ENCODE data around the gene F2RL3. TPM values are rescaled to one million over a fixed set of nuclear protein-coding genes. Genes with fewer than 3 reads are reported as not detected.

The F2RL3 gene
- polyA plus RNA-seq, 1 donor (not counting 4 experiments of a cell fraction or from before 2014, with no cell fraction given): not detected

DNA sequence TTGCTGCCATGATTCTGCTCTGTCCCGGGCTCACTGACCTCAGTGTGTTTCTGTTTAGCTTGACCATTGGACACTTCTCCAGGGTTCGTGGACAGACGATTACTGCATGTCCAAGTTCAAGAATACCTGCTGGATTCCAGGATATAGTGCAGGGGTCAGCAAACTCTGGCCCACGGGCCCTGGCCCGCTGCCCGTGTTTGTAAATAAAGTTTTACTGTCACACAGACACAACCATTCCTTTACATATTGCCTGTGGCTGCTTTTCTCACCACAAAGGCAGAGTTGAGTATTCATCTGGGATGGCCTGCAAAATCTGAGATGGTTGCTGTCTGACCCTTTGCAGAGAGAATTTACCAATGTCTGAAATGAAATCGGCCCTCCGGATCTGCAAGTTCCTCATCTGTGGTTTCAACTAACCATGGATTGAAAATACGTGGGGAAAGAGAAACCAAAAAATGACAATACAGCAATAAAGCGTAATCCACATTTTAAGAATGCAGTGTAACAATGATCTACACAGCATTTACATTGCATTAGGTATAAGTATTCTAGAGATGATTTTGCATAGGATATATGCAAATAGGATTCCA, 25.9 kb upstream of the F2RL3 start:
- Histone ChIP-seq H3K4me1 (ENCODE audit: control insufficient read depth, extremely low read depth, insufficient read depth, low read length) (no peaks in the 10 kb centered on the region), H3K9me3 (ENCODE audit: control insufficient read depth, low read depth, low read length) (no peaks in the 10 kb centered on the region), H3K4me2 (ENCODE audit: control insufficient read depth, extremely low read depth, insufficient read depth, low read depth, low read length) (no peak overlapping the region), H3K27me3 (ENCODE audit: control insufficient read depth, extremely low read depth, insufficient read depth, low read length) (no peaks in the 10 kb centered on the region), H3K4me3 (ENCODE audit: control insufficient read depth in 2 of 3, extremely low read depth in 1 of 3, insufficient read depth in 2 of 3, low read depth in 1 of 3, low read length in 3 of 3) (no peak overlapping the region), H3K9ac (ENCODE audit: control insufficient read depth, extremely low read depth, insufficient read depth, low read length) (no peak overlapping the region), H2AFZ (ENCODE audit: control insufficient read depth, low read length) (no peak overlapping the region), H3K9me1 (ENCODE audit: control insufficient read depth, extremely low read depth, insufficient read depth, low read length) (no peaks in the 10 kb centered on the region), H3K79me2 (ENCODE audit: control insufficient read depth, insufficient read depth, low read length) (no peaks in the 10 kb centered on the region), H3K27ac (ENCODE audit: control insufficient read depth, insufficient read depth, low read length) (no peak overlapping the region), H3K36me3 (ENCODE audit: control insufficient read depth in 2 of 2, extremely low read depth in 1 of 2, insufficient read depth in 2 of 2, low read length in 2 of 2) (peaks cover 16 to 21% of the 10 kb centered on the region in 2 experiments), H4K20me1 (ENCODE audit: control insufficient read depth, extremely low read depth, insufficient read depth, low read length) (no peaks in the 10 kb centered on the region)
- dilution Hi-C loops (cut with MboI; ENCODE audit: extremely low pct_ligation_motif_present, low sequenced_read_pairs): no loop called here
- FAIRE-seq (no peak), DNase-seq (ENCODE audit: low read depth, low spot score) (no peak)
- no peak for TF ChIP-seq EZH2 (IDR thresholded peaks at IDR 0.05; ENCODE audit: low read length)
- TF ChIP-seq, protein P1, sequence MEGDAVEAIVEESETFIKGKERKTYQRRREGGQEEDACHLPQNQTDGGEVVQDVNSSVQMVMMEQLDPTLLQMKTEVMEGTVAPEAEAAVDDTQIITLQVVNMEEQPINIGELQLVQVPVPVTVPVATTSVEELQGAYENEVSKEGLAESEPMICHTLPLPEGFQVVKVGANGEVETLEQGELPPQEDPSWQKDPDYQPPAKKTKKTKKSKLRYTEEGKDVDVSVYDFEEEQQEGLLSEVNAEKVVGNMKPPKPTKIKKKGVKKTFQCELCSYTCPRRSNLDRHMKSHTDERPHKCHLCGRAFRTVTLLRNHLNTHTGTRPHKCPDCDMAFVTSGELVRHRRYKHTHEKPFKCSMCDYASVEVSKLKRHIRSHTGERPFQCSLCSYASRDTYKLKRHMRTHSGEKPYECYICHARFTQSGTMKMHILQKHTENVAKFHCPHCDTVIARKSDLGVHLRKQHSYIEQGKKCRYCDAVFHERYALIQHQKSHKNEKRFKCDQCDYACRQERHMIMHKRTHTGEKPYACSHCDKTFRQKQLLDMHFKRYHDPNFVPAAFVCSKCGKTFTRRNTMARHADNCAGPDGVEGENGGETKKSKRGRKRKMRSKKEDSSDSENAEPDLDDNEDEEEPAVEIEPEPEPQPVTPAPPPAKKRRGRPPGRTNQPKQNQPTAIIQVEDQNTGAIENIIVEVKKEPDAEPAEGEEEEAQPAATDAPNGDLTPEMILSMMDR (optimal IDR thresholded peaks at IDR 0.05 in 1 of 3, IDR thresholded peaks at IDR 0.05 in 1 of 3, conservative IDR thresholded peaks at IDR 0.05 in 1 of 3; ENCODE audit: extremely low read depth in 1 of 3, insufficient read depth in 2 of 3, low read length in 3 of 3): no peak

DNA sequence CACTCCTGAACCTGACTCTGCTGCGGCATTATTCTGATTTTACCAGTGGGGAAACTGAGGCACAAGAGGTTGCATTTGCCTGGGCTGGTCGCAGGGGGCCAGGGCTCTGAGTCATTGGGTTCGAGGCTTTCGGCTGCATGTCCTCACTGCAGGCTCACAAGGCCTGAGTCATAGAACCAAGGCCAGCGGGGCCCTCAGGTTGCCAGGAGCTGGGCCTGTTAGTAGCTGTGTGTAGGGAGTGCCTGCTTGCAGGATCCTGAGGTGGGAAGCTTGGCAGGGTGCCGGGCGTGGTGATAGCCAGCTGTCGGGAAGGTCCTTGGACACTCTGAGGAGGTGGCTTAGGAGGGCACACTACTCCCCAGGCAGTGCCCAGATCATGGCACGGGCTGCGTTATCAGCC, 21.6 kb upstream of the F2RL3 start:
- FAIRE-seq: no peak
- dilution Hi-C loops (cut with MboI; ENCODE audit: extremely low pct_ligation_motif_present, low sequenced_read_pairs): no loop called here

More for the DNA sequence above, 21.6 kb upstream of the F2RL3 start:
- Histone ChIP-seq H3K27me3 (ENCODE audit: control insufficient read depth, extremely low read depth, insufficient read depth, low read length) (no peaks in the 10 kb centered on the region), H4K20me1 (ENCODE audit: control insufficient read depth, extremely low read depth, insufficient read depth, low read length) (no peaks in the 10 kb centered on the region), H3K27ac (ENCODE audit: control insufficient read depth, insufficient read depth, low read length) (no peak overlapping the region), H3K9ac (ENCODE audit: control insufficient read depth, extremely low read depth, insufficient read depth, low read length) (no peak overlapping the region), H3K9me3 (ENCODE audit: control insufficient read depth, low read depth, low read length) (no peaks in the 10 kb centered on the region), H3K36me3 (ENCODE audit: control insufficient read depth in 2 of 2, extremely low read depth in 1 of 2, insufficient read depth in 2 of 2, low read length in 2 of 2) (peaks cover 31 to 38% of the 10 kb centered on the region in 2 experiments), H3K4me1 (ENCODE audit: control insufficient read depth, extremely low read depth, insufficient read depth, low read length) (no peaks in the 10 kb centered on the region), H3K79me2 (ENCODE audit: control insufficient read depth, insufficient read depth, low read length) (peaks cover 4% of the 10 kb centered on the region), H3K9me1 (ENCODE audit: control insufficient read depth, extremely low read depth, insufficient read depth, low read length) (no peaks in the 10 kb centered on the region), H3K4me2 (ENCODE audit: control insufficient read depth, extremely low read depth, insufficient read depth, low read depth, low read length) (no peak overlapping the region), H2AFZ (ENCODE audit: control insufficient read depth, low read length) (no peak overlapping the region), H3K4me3 (ENCODE audit: control insufficient read depth in 2 of 3, extremely low read depth in 1 of 3, insufficient read depth in 2 of 3, low read depth in 1 of 3, low read length in 3 of 3) (no peak overlapping the region)
- no peak for TF ChIP-seq EZH2 (IDR thresholded peaks at IDR 0.05; ENCODE audit: low read length)
- TF ChIP-seq, protein P1 (optimal IDR thresholded peaks at IDR 0.05 in 1 of 3, IDR thresholded peaks at IDR 0.05 in 1 of 3, conservative IDR thresholded peaks at IDR 0.05 in 1 of 3; ENCODE audit: extremely low read depth in 1 of 3, insufficient read depth in 2 of 3, low read length in 3 of 3): no peak
- DNase-seq (ENCODE audit: low read depth, low spot score): no peak

Data from keratinocyte (primary cell).